MM.1S (cell line): ENCODE data around the gene RPL12.

Source experiments
- DNase-seq: peaks from one replicate; pipeline ENCODE4 v3.0.0-alpha.2; 2015
- H2AFZ ChIP-seq: fragments of 300-600 bp; sonication (generic); 2 replicates; pipeline ENCODE4 v1.6.0; 2016; ENCODE audit warnings: antibody characterized with exemption, low read length
- H3F3A ChIP-seq: fragments of 300-600 bp; sonication (generic); 2 replicates; pipeline ENCODE4 v1.6.1; 2016; ENCODE audit warnings: mild to moderate bottlenecking, antibody characterized with exemption, low read length, moderate library complexity, mixed read lengths; ENCODE audit not compliant: insufficient read depth
- H3K27ac ChIP-seq: fragments of 300-600 bp; sonication (generic); 2 replicates; pipeline ENCODE4 v1.5.1; 2016; ENCODE audit warnings: mild to moderate bottlenecking, low read length
- H3K27me3 ChIP-seq: fragments of 300-600 bp; sonication (generic); replicated peaks from 2 replicates; pipeline ENCODE4 v1.6.0; 2016; ENCODE audit warnings: low read length; ENCODE audit not compliant: insufficient read depth
- H3K36me3 ChIP-seq: fragments of 300-600 bp; sonication (generic); replicated peaks from 2 replicates; pipeline ENCODE4 v1.6.1; 2016; ENCODE audit warnings: mild to moderate bottlenecking, low read length, mixed read lengths; ENCODE audit not compliant: insufficient read depth
- H3K4me1 ChIP-seq: fragments of 300-600 bp; sonication (generic); 2 replicates; pipeline ENCODE4 v1.6.1; 2016; ENCODE audit warnings: low read length, mixed read lengths
- H3K4me2 ChIP-seq: fragments of 300-600 bp; sonication (generic); 2 replicates; pipeline ENCODE4 v1.6.0; 2016; ENCODE audit warnings: low read depth, low read length
- H3K4me3 ChIP-seq: fragments of 300-600 bp; sonication (generic); 2 replicates; pipeline ENCODE4 v1.5.1; 2016; ENCODE audit warnings: low read length, mixed read lengths
- H3K79me2 ChIP-seq: fragments of 300-600 bp; sonication (generic); 2 replicates; pipeline ENCODE4 v1.6.1; 2016; ENCODE audit warnings: mixed run types, low read length, mixed read lengths
- H3K9ac ChIP-seq: fragments of 300-600 bp; sonication (generic); 2 replicates; pipeline ENCODE4 v1.6.1; 2016; ENCODE audit warnings: low read length, mixed read lengths
- H3K9me2 ChIP-seq: fragments of 300-600 bp; sonication (generic); replicated peaks from 2 replicates; pipeline ENCODE4 v1.6.1; 2016; ENCODE audit warnings: mild to moderate bottlenecking, low read length, mixed read lengths; ENCODE audit not compliant: insufficient read depth
- H3K9me3 ChIP-seq: fragments of 300-600 bp; sonication (generic); replicated peaks from 2 replicates; pipeline ENCODE4 v1.6.1; 2016; ENCODE audit warnings: mild to moderate bottlenecking, low read length, mixed read lengths; ENCODE audit not compliant: insufficient read depth
- H4K20me1 ChIP-seq: fragments of 300-600 bp; sonication (generic); 2 replicates; pipeline ENCODE4 v1.6.1; 2016; ENCODE audit warnings: mild to moderate bottlenecking, low read length, moderate library complexity, mixed read lengths; ENCODE audit not compliant: insufficient read depth
- CTCF ChIP-seq: fragments of 300-600 bp; sonication (generic); IDR thresholded peaks from 2 replicates; pipeline ENCODE4 v1.5.1; 2016; ENCODE audit warnings: antibody characterized with exemption, low read length, mixed read lengths
- EZH2 ChIP-seq: fragments of 300-600 bp; sonication (generic); optimal IDR thresholded peaks from 2 replicates; pipeline ENCODE3; 2017; ENCODE audit warnings: low read depth, mild to moderate bottlenecking, antibody characterized with exemption, low read length, mixed read lengths
- EZH2phosphoT487 ChIP-seq: fragments of 300-600 bp; sonication (generic); IDR thresholded peaks from 2 replicates; pipeline ENCODE4 v1.6.1; 2018; ENCODE audit warnings: antibody characterized with exemption, low read length

Gene RPL12

DNA sequence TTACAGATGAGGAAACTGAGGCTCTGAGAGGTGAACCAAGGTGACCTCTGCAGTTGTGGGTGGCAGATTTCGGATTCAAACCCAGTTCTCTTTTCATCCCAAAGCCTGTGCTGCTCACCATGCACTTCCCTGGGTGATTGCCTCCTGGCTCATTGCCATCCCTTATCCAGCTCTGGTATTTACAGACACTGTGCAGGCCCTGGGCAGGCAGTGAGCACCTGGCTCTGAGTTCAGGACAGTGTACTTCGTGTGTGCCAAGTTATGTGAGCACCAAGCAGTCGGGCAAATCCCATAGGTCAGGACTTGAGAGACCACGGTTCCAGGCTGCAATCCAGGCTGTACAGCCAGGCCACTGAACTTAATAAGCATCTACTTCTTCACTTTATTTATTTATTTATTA, 1.5 kb upstream of the RPL12 start:
- H3K4me3 ChIP-seq: no peak overlapping the region
- no peaks in the 10 kb centered on the region for H3K27me3 ChIP-seq
- no peak overlapping the region for H3K27ac ChIP-seq
- no peaks in the 10 kb centered on the region for H3K9me3 ChIP-seq
- DNase-seq: no peak
- H3K9me2 ChIP-seq: no peaks in the 10 kb centered on the region
- H3K4me2 ChIP-seq: peak overlapping the region; percentile 90; the same call in 1 of the 2 replicates
- TF ChIP-seq CTCF (no peak), EZH2phosphoT487 (no peak), EZH2 (no peak)
- peaks cover 12% of the 10 kb centered on the region; the same call in 1 of the 2 replicates for H3K36me3 ChIP-seq
- peaks cover 28% of the 10 kb centered on the region for H4K20me1 ChIP-seq
- H3K9ac ChIP-seq: no peak overlapping the region
- H3K79me2 ChIP-seq: peaks cover 45% of the 10 kb centered on the region
- no peak overlapping the region for H2AFZ ChIP-seq
- peaks cover 34% of the 10 kb centered on the region for H3F3A ChIP-seq
- H3K4me1 ChIP-seq: peaks cover 12% of the 10 kb centered on the region

GRCh38 chr9:127451858-127452656, 851 bp upstream of the RPL12 start:
- Histone ChIP-seq H3K4me3 (peak overlapping the region; percentile 88), H3K4me2 (peak overlapping the region; percentile 90), H3K9me2 (no peaks in the 10 kb centered on the region), H3K9me3 (no peaks in the 10 kb centered on the region), H3K27me3 (no peaks in the 10 kb centered on the region), H3K36me3 (peaks cover 16% of the 10 kb centered on the region), H3K9ac (peak overlapping the region; percentile 94), H4K20me1 (peaks cover 32% of the 10 kb centered on the region), H3K79me2 (peaks cover 47% of the 10 kb centered on the region), H2AFZ (peak overlapping the region; percentile 99), H3F3A (peaks cover 40% of the 10 kb centered on the region), H3K4me1 (peaks cover 12% of the 10 kb centered on the region), H3K27ac (peak overlapping the region; percentile 83; the same call in 1 of the 2 replicates)
- peak; percentile 40 for DNase-seq
- TF ChIP-seq CTCF (0 out of 2 replicates have a peak, but pooled peaks have one; percentile 6), EZH2phosphoT487 (no peak), EZH2 (no peak)

DNA sequence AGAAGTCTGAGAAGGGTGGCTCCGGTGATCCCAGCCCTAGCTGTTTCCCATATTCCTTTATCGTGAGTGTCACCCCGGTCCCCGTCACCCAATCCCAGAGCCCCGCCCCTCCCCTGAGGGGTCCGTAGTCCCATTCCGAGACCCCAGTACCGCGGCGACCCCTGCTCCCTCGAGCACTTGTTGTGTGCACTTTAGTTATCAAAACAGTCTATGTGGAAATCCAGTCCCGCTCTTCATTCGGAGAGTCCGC, 327 bp upstream of the RPL12 start:
- peak overlapping the region; percentile 99 for H2AFZ ChIP-seq
- H3K4me3 ChIP-seq: peak overlapping the region; percentile 88
- no peaks in the 10 kb centered on the region for H3K9me3 ChIP-seq
- DNase-seq: no peak
- TF ChIP-seq EZH2: no peak
- TF ChIP-seq CTCF: no peak
- TF ChIP-seq EZH2phosphoT487: no peak
- peaks cover 12% of the 10 kb centered on the region for H3K4me1 ChIP-seq
- H3K79me2 ChIP-seq: peaks cover 47% of the 10 kb centered on the region
- H4K20me1 ChIP-seq: peaks cover 37% of the 10 kb centered on the region
- H3F3A ChIP-seq: peaks cover 46% of the 10 kb centered on the region
- H3K27me3 ChIP-seq: no peaks in the 10 kb centered on the region
- peak overlapping the region; percentile 83; the same call in 1 of the 2 replicates for H3K27ac ChIP-seq
- no peaks in the 10 kb centered on the region for H3K9me2 ChIP-seq
- H3K9ac ChIP-seq: peak overlapping the region; percentile 94
- H3K36me3 ChIP-seq: peaks cover 21% of the 10 kb centered on the region
- peak overlapping the region; percentile 90 for H3K4me2 ChIP-seq
